GM12878 (cell line): ENCODE results near the gene NRXN3. TPM values are rescaled to one million over a fixed set of nuclear protein-coding genes. Genes with fewer than 3 reads are reported as not detected.

Source experiments
- ATAC-seq: fragments of 200-7000 bp; cut with Tn5 transposase; 3 replicates; pipeline ENCODE4 v1.9.1; 2020; ENCODE audit warnings: mild to moderate bottlenecking, moderate library complexity
- BruUV-seq: library from RNA; stranded (reverse); fragments of 400-500 nt; replicated peaks from 2 replicates; lab custom pipeline; 2021; lab: Mats Ljungman, UMichigan
- CTCF ChIA-PET: fragments of 300-600 bp; sonication (Branson Sonifier 250); formaldehyde crosslinking; extraction: SDS; loops from one replicate; lab custom pipeline; 2021; ENCODE audit warnings: inconsistent platforms; lab: Yijun Ruan, JAX
- POLR2A ChIA-PET: fragments of 350-600 bp; formaldehyde crosslinking; extraction: SDS; loops from one replicate; lab custom pipeline; 2021; ENCODE audit warnings: inconsistent platforms; lab: Charles Lee
- RAD21 ChIA-PET: fragments of 300-600 bp; sonication (Branson Sonifier 250); formaldehyde crosslinking; loops from one replicate; lab custom pipeline; 2023; ENCODE audit warnings: antibody characterized with exemption; ENCODE audit not compliant: unreplicated experiment; lab: Charles Lee
- SMC1A ChIA-PET: fragments of 300-600 bp; sonication (Branson Sonifier 250); formaldehyde crosslinking; loops from one replicate; lab custom pipeline; 2023; ENCODE audit not compliant: unreplicated experiment, uncharacterized antibody; lab: Charles Lee
- DNase-seq: peaks from one replicate; pipeline ENCODE4 v3.0.0-alpha.2; 2011; ENCODE audit warnings: low read depth, low spot score
- FAIRE-seq: peaks from 3 replicates; lab custom pipeline; 2011; peaks lifted over from hg19 to GRCh38; lab: Jason Lieb, UNC
- H2AFZ ChIP-seq: 2 replicates; pipeline ENCODE4 v1.6.0; 2011; ENCODE audit warnings: low read depth, low read length, control low read depth; ENCODE audit not compliant: control insufficient read depth
- H3K27ac ChIP-seq: 2 replicates; pipeline ENCODE4 v1.5.1; 2011; ENCODE audit warnings: control low read depth; ENCODE audit not compliant: control insufficient read depth, insufficient read depth
- H3K27me3 ChIP-seq, 2 experiments: replicated peaks in 1 of 2; 2 replicates each; pipeline versions ENCODE4 v1.6.0 to v1.6.1; 2011; ENCODE audit warnings: low read length in 1 of 2; ENCODE audit not compliant: control insufficient read depth in 2 of 2, insufficient read depth in 2 of 2
- H3K36me3 ChIP-seq, 2 experiments: 2 replicates each; pipeline ENCODE4 v1.5.1; 2011; ENCODE audit warnings: low read length in 1 of 2; ENCODE audit not compliant: control insufficient read depth in 2 of 2, insufficient read depth in 2 of 2
- H3K4me1 ChIP-seq: 2 replicates; pipeline ENCODE4 v1.6.1; 2011; ENCODE audit warnings: mild to moderate bottlenecking, low read length, moderate library complexity, mixed read lengths; ENCODE audit not compliant: control insufficient read depth, insufficient read depth
- H3K4me2 ChIP-seq: 2 replicates; pipeline ENCODE4 v1.6.0; 2011; ENCODE audit warnings: control low read depth; ENCODE audit not compliant: control insufficient read depth, insufficient read depth
- H3K4me3 ChIP-seq: fragments of 200-600 bp; sonication (generic); 2 replicates; pipeline ENCODE4 v1.5.1; 2016
- H3K79me2 ChIP-seq: 2 replicates; pipeline ENCODE4 v1.6.0; 2011; ENCODE audit warnings: low read length; ENCODE audit not compliant: control insufficient read depth, insufficient read depth
- H3K9ac ChIP-seq: 2 replicates; pipeline ENCODE4 v1.8.0; 2011; ENCODE audit warnings: low read length, control low read depth, mixed read lengths; ENCODE audit not compliant: control insufficient read depth, insufficient read depth
- H3K9me3 ChIP-seq: replicated peaks from 3 replicates; pipeline ENCODE4 v1.5.1; 2011; ENCODE audit warnings: mild to moderate bottlenecking, low read length; ENCODE audit not compliant: control insufficient read depth, insufficient read depth
- H4K20me1 ChIP-seq: 2 replicates; pipeline ENCODE4 v1.6.0; 2011; ENCODE audit not compliant: control insufficient read depth, insufficient read depth
- ATF7 ChIP-seq: fragments of 450-650 bp; IDR thresholded peaks from 2 replicates; pipeline ENCODE4 v1.6.1; 2016; ENCODE audit warnings: low read depth, mild to moderate bottlenecking
- CEBPZ ChIP-seq: fragments of 150-350 bp; IDR thresholded peaks from 2 replicates; pipeline ENCODE4 v1.6.1; 2016; ENCODE audit warnings: low read depth, low read length
- KAT2A ChIP-seq: conservative IDR thresholded peaks from 2 replicates; pipeline ENCODE4 v1.6.1; 2011; ENCODE audit warnings: low read depth, low read length; ENCODE audit not compliant: control insufficient read depth
- NFYA ChIP-seq: IDR thresholded peaks from 2 replicates; pipeline ENCODE4 v1.6.1; 2011; ENCODE audit warnings: low read depth, mild to moderate bottlenecking, low read length, improper control_type of control experiment, borderline replicate concordance
- NKRF ChIP-seq: fragments of 450-650 bp; conservative IDR thresholded peaks from 2 replicates; pipeline ENCODE4 v1.6.1; 2017; ENCODE audit warnings: mild to moderate bottlenecking, moderate library complexity
- NR2C1 ChIP-seq: fragments of 450-650 bp; IDR thresholded peaks from 2 replicates; pipeline ENCODE4 v1.6.1; 2017; ENCODE audit warnings: antibody characterized with exemption, mild to moderate bottlenecking, moderate library complexity
- PAX8 ChIP-seq: fragments of 450-650 bp; IDR thresholded peaks from 2 replicates; pipeline ENCODE4 v1.6.1; 2017; ENCODE audit warnings: mild to moderate bottlenecking, moderate library complexity
- POLR2AphosphoS2 ChIP-seq: IDR thresholded peaks from 2 replicates; pipeline ENCODE4 v1.6.1; 2011; ENCODE audit warnings: low read depth, mild to moderate bottlenecking, low read length, improper control_type of control experiment, moderate library complexity
- RAD51 ChIP-seq: fragments of 450-650 bp; IDR thresholded peaks from 2 replicates; pipeline ENCODE4 v1.6.1; 2016; ENCODE audit warnings: moderate library complexity, mild to moderate bottlenecking, inconsistent platforms
- SPI1 ChIP-seq: IDR thresholded peaks from 2 replicates; pipeline ENCODE4 v1.6.1; 2011; ENCODE audit warnings: low read depth, mild to moderate bottlenecking, low read length, moderate library complexity, borderline replicate concordance; ENCODE audit not compliant: insufficient read depth
- SREBF1 ChIP-seq: IDR thresholded peaks from 2 replicates; pipeline ENCODE4 v1.6.1; 2012; ENCODE audit warnings: mild to moderate bottlenecking, low read length
- ZNF207 ChIP-seq: fragments of 450-650 bp; IDR thresholded peaks from 2 replicates; pipeline ENCODE4 v1.6.1; 2014; ENCODE audit warnings: antibody characterized with exemption, mild to moderate bottlenecking, borderline replicate concordance
- ZSCAN29 ChIP-seq: fragments of 450-650 bp; IDR thresholded peaks from 2 replicates; pipeline ENCODE4 v1.6.1; 2017; ENCODE audit warnings: mild to moderate bottlenecking, moderate library complexity
- WGBS: methylation state at CpG from one replicate; pipeline ENCODE4 v1.1.6; 2016; ENCODE audit warnings: low lambda C conversion rate; ENCODE audit not compliant: insufficient replicate concordance, insufficient coverage; ENCODE audit errors: missing lambda C conversion rate; 5-methylcytosine and 5-hydroxymethylcytosine counted together
- in situ Hi-C: fragments of 300-500 bp; cut with MboI; formaldehyde crosslinking; loops from 9 replicates; pipeline ENCODE4 v1.14.3; 2018; ENCODE audit warnings: mixed read lengths
- intact Hi-C: fragments of 100-400 bp; cut with micrococcal nuclease; formaldehyde crosslinking; loops from one replicate; pipeline ENCODE4 v1.14.2; 2022; ENCODE audit not compliant: unreplicated experiment
- polyA plus RNA-seq, 11 experiments: library from polyadenylated mRNA; depleted of rRNA in 4 of 11; unstranded in 6 of 11; stranded (reverse) in 5 of 11; fragments of >200 nt; fragmentation: Nextera tagmentation in 4 of 11; fragmentation: Illumina TruSeq in 1 of 11; extraction: Ambion mirVana in 4 of 11; extraction: Trizol in 1 of 11; gene quantifications; 1 replicate in 1 of 11; 2 replicates in 10 of 11; pipeline versions ENCODE4 v1.2.1 to v1.2.3, GENCODE V29; 2011 to 2016; ENCODE audit warnings: inconsistent platforms in 2 of 11, missing spikeins in 2 of 11, low read depth in 1 of 11
- total RNA-seq, 4 experiments: library from RNA; depleted of rRNA in 3 of 4; stranded (reverse); fragments of >200 nt in 3 of 4; fragmentation: Illumina TruSeq in 1 of 4; extraction: Trizol in 1 of 4; gene quantifications; 2 replicates each; pipeline versions ENCODE4 v1.2.1 to v1.2.3, GENCODE V29; 2013 to 2021
- TF ChIP-seq, protein P1 (sequence below): IDR thresholded peaks from 2 replicates; pipeline ENCODE4 v1.6.1; 2011; ENCODE audit warnings: low read depth, mild to moderate bottlenecking, low read length, moderate library complexity, borderline replicate concordance; ENCODE audit errors: extremely low read depth
- TF ChIP-seq, protein P2 (sequence below), 3 experiments: IDR thresholded peaks in 2 of 3; conservative IDR thresholded peaks in 1 of 3; 2 replicates each; pipeline ENCODE4 v1.5.1; 2011; ENCODE audit warnings: low read depth in 3 of 3, low read length in 3 of 3, mild to moderate bottlenecking in 3 of 3, control low read depth in 2 of 3, moderate library complexity in 2 of 3, inconsistent platforms in 1 of 3, mixed read lengths in 1 of 3; ENCODE audit not compliant: control insufficient read depth in 2 of 3, insufficient read depth in 1 of 3; ENCODE audit errors: extremely low read depth in 1 of 3

Gene NRXN3
- total and polyA plus RNA-seq, 10 of the 15 experiments (the other 5 are each of a cell fraction or from before 2014, with no cell fraction given), result 0.52 to 3.3 (median 1.4) TPM

DNA sequence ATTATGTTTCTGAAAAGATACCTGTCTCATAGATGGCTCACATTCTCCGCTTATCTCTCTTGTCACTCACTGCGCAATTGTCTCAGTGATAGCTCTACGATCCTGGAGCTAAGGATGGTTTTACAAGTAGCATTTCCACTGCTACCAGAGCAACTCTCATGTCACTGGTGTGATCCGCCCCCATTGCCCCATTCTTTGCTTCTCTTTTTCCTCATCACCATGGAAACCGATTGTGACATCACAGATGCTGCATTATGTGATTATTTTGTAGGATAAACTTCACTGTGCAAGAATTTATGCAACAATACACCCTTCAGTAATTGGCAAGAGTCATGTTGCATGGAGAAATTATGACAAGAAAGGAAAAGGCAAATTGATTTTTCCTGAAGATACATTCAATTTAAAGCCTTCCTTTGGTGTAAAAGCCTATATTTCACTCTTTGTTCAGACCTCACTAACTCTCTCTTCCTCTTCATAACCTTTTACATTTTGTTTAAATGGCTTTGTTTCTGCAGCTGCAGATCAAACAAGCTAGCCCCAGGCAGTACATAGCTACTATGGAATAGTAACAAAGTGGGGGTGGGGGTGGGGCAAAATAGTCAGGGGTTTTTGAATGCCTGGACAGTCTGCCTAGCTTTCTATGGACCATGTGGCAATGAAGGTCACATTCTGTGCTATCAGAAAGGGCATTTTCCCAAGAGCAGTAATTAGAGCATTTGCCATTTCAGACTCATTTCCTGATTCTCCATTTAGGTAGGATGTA, 539.8 kb downstream of the NRXN3 start:
- H3K9me3 ChIP-seq, result no peaks in the 10 kb centered on the region; the same call in 2 of the 3 replicates
- H3K4me3 ChIP-seq, result no peak overlapping the region
- H3K4me1 ChIP-seq, result no peaks in the 10 kb centered on the region
- H3K27me3 ChIP-seq, result no peaks in the 10 kb centered on the region
- DNase-seq, result no peak
- ATAC-seq, result no peak
- H4K20me1 ChIP-seq, result no peaks in the 10 kb centered on the region
- ChIA-PET RAD21 (no interaction called here), CTCF (interaction anchor here (1.4 to 2.1 kb wide), 2 partner anchors 10 to 20 kb away, joined by 3 to 7 read pairs; no protein-coding TSS in a partner anchor), SMC1A (interaction anchor here (1.0 to 1.3 kb wide), 2 partner anchors 9 to 11 kb away, joined by 3 to 4 read pairs; no protein-coding TSS in a partner anchor), POLR2A (interaction anchor here (0.6 kb wide), 1 partner anchor 15 kb away, joined by 4 read pairs; no protein-coding TSS in a partner anchor)
- H3K9ac ChIP-seq, result no peak overlapping the region
- no peak for FAIRE-seq
- BruUV-seq, result no TSS peak
- no peak overlapping the region for H3K4me2 ChIP-seq
- in situ Hi-C loops, result no loop called here
- no peak overlapping the region for H3K27ac ChIP-seq
- H3K79me2 ChIP-seq, result no peaks in the 10 kb centered on the region
- H3K36me3 ChIP-seq, result no peaks in the 10 kb centered on the region
- no peak overlapping the region for H2AFZ ChIP-seq
- 31% methylated on average over 5 of the region's 5 CpGs for WGBS
- intact Hi-C loops, result no loop called here
- TF ChIP-seq, protein P1, sequence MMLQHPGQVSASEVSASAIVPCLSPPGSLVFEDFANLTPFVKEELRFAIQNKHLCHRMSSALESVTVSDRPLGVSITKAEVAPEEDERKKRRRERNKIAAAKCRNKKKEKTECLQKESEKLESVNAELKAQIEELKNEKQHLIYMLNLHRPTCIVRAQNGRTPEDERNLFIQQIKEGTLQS, result no peak
- TF ChIP-seq NFYA (no peak), RAD51 (no peak), NKRF (no peak), ATF7 (no peak), SREBF1 (no peak), NR2C1 (no peak), SPI1 (no peak), ZSCAN29 (no peak), PAX8 (no peak), KAT2A (no peak), POLR2AphosphoS2 (no peak), ZNF207 (no peak), CEBPZ (no peak)
- TF ChIP-seq, protein P2, sequence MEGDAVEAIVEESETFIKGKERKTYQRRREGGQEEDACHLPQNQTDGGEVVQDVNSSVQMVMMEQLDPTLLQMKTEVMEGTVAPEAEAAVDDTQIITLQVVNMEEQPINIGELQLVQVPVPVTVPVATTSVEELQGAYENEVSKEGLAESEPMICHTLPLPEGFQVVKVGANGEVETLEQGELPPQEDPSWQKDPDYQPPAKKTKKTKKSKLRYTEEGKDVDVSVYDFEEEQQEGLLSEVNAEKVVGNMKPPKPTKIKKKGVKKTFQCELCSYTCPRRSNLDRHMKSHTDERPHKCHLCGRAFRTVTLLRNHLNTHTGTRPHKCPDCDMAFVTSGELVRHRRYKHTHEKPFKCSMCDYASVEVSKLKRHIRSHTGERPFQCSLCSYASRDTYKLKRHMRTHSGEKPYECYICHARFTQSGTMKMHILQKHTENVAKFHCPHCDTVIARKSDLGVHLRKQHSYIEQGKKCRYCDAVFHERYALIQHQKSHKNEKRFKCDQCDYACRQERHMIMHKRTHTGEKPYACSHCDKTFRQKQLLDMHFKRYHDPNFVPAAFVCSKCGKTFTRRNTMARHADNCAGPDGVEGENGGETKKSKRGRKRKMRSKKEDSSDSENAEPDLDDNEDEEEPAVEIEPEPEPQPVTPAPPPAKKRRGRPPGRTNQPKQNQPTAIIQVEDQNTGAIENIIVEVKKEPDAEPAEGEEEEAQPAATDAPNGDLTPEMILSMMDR (IDR thresholded peaks at IDR 0.05 in 2 of 3, conservative IDR thresholded peaks at IDR 0.05 in 1 of 3; ENCODE audit: control insufficient read depth in 2 of 3, extremely low read depth in 1 of 3, insufficient read depth in 1 of 3, low read depth in 3 of 3, low read length in 3 of 3), result no peak
